A549 (cell line): ENCODE results near the gene SPAG6.

Source experiments
- CTCF ChIP-seq: fragments of >200 bp; sonication (Bioruptor Twin); formaldehyde crosslinking; IDR thresholded peaks from 3 replicates; pipeline ENCODE4 v1.5.1; 2016
- MAFK ChIP-seq: fragments of 450-650 bp; IDR thresholded peaks from 2 replicates; pipeline ENCODE4 v1.6.1; 2014; ENCODE audit not compliant: partially characterized antibody
- MAX ChIP-seq: IDR thresholded peaks from 2 replicates; pipeline ENCODE4 v1.6.1; 2012
- REST ChIP-seq: fragments of 200-600 bp; sonication (generic); IDR thresholded peaks from 2 replicates; pipeline ENCODE4 v1.6.1; 2016; ENCODE audit warnings: antibody characterized with exemption, mild to moderate bottlenecking, moderate library complexity

GRCh38 chr10:22367471-22367870, 22.2 kb downstream of the SPAG6 start:
- TF ChIP-seq MAX (no peak), CTCF (no peak), MAFK (no peak), REST (no peak)
